ENCODE data around the gene ALG12. TPM values are rescaled to one million over a fixed set of nuclear protein-coding genes. Genes with fewer than 3 reads are reported as not detected.

The ALG12 gene
- total and polyA plus RNA-seq, 2 of the 8 experiments (the other 6 are each of a cell fraction or from before 2014, with no cell fraction given): 13.4 to 22.5 TPM

GRCh38 chr22:49954991-49955580 is 36.8 kb upstream of the ALG12 start:
- POLR2A ChIA-PET (ENCODE audit: partially characterized antibody): interaction anchor here (1.0 to 2.5 kb wide), 5 partner anchors 9 to 36 kb away, joined by 3 to 7 read pairs (median 4); partner anchors contain the start of gene CRELD2
- TF ChIP-seq GTF2F1 (IDR thresholded peaks at IDR 0.05; ENCODE audit: borderline replicate concordance, low read depth, low read length) (no peak), CBX5 (IDR thresholded peaks at IDR 0.05; ENCODE audit: low read depth, low read length) (no peak), EZH2 (IDR thresholded peaks at IDR 0.05; ENCODE audit: low read depth, low read length, severe bottlenecking) (no peak), CEBPB (IDR thresholded peaks at IDR 0.05; ENCODE audit: low read depth, low read length) (no peak), BCL11A (IDR thresholded peaks at IDR 0.05; ENCODE audit: low read depth in 2 of 2, low read length in 2 of 2) (no peak), RAD21 (IDR thresholded peaks at IDR 0.05 in 1 of 2, conservative IDR thresholded peaks at IDR 0.05 in 1 of 2; ENCODE audit: low read depth in 2 of 2, low read length in 2 of 2) (no peak), RBBP5 (IDR thresholded peaks at IDR 0.05; ENCODE audit: borderline replicate concordance, low read depth, low read length) (no peak), CREB1 (IDR thresholded peaks at IDR 0.05) (no peak), NRF1 (IDR thresholded peaks at IDR 0.05; ENCODE audit: low read depth, low read length) (no peak), ATF3 (IDR thresholded peaks at IDR 0.05; ENCODE audit: insufficient read depth, low read depth, low read length) (no peak), HDAC2 (IDR thresholded peaks at IDR 0.05; ENCODE audit: borderline replicate concordance in 1 of 2, low read depth in 2 of 2, low read length in 2 of 2) (no peak)

More at GRCh38 chr22:49954991-49955580, 36.8 kb upstream of the ALG12 start:
- no peak overlapping the region for H2BK5ac ChIP-seq (ENCODE audit: low read depth, low read length)
- peaks cover 0 to 19% (median 10%) of the 10 kb centered on the region in 4 experiments; a peak in 5 of 7 replicates for H3K4me1 ChIP-seq (replicated peaks in 1 of 4; ENCODE audit: control insufficient read depth in 3 of 4, insufficient read depth in 4 of 4, low read length in 3 of 4)
- no peak overlapping the region for H3K18ac ChIP-seq (ENCODE audit: extremely low read depth, low read length)
- peaks cover 0 to 10% (median 6%) of the 10 kb centered on the region in 4 experiments; a peak in 6 of 7 replicates for H3K27me3 ChIP-seq (replicated peaks in 1 of 4; ENCODE audit: control insufficient read depth in 3 of 4, extremely low read depth in 1 of 4, insufficient read depth in 3 of 4, low read length in 3 of 4)
- H3K4me2 ChIP-seq (ENCODE audit: insufficient read depth in 1 of 2, low read depth in 2 of 2, low read length in 2 of 2): no peak overlapping the region
- H3K56ac ChIP-seq (replicated peaks; ENCODE audit: insufficient read length, low read depth, low read length): no peak overlapping the region
- H4K91ac ChIP-seq (replicated peaks; ENCODE audit: insufficient read length, low read length): no peak overlapping the region
- H3K23ac ChIP-seq (ENCODE audit: insufficient read length): no peak overlapping the region
- H2BK120ac ChIP-seq (replicated peaks; ENCODE audit: low read depth, low read length): no peak overlapping the region
- no peak overlapping the region for H2BK15ac ChIP-seq (ENCODE audit: low read length)
- no peaks in the 10 kb centered on the region for H3K36me3 ChIP-seq (ENCODE audit: control insufficient read depth in 2 of 4, insufficient read depth in 4 of 4, low read length in 3 of 4)
- 0 out of 2 replicates have a peak overlapping the region, but pooled peaks have one; percentile 25 for H4K8ac ChIP-seq (ENCODE audit: extremely low read depth, insufficient read depth, low read length)
- 91% methylated on average over 15 of the region's 15 CpGs; no CpG with 5 or more reads in 1 of the 2 experiments for WGBS, 2 experiments (ENCODE audit: extremely low coverage in 1 of 2, insufficient coverage in 1 of 2, insufficient read length in 1 of 2, insufficient replicate concordance in 2 of 2, low coverage in 1 of 2, low lambda C conversion rate in 2 of 2, missing lambda C conversion rate in 1 of 2)
- H3K27ac ChIP-seq (ENCODE audit: low read depth, low read length): no peak overlapping the region
- FAIRE-seq: no peak
- CTCF ChIA-PET (ENCODE audit: partially characterized antibody): interaction anchor here (1.5 to 1.8 kb wide), 2 partner anchors 16 to 28 kb away, joined by 5 to 6 read pairs; no protein-coding TSS in a partner anchor
- no peaks in the 10 kb centered on the region; the same call in 1 of the 2 replicates for H3K23me2 ChIP-seq (ENCODE audit: low read depth, low read length)
- no peaks in the 10 kb centered on the region for H3K79me1 ChIP-seq (ENCODE audit: low read depth, low read length)
- H3K9ac ChIP-seq (replicated peaks in 1 of 4; ENCODE audit: extremely low read depth in 1 of 4, low read depth in 3 of 4, low read length in 3 of 4): no peak overlapping the region
- H3K4ac ChIP-seq (replicated peaks; ENCODE audit: insufficient read length, low read depth, low read length): no peak overlapping the region
- H3K79me2 ChIP-seq (ENCODE audit: control insufficient read depth in 1 of 2, insufficient read depth in 2 of 2, low read length in 2 of 2): no peaks in the 10 kb centered on the region
- no peak overlapping the region for H2AK5ac ChIP-seq (ENCODE audit: low read depth, low read length)
- peaks cover 0 to 5% of the 10 kb centered on the region in 2 experiments for H4K20me1 ChIP-seq (replicated peaks in 1 of 2; ENCODE audit: control insufficient read depth in 1 of 2, insufficient read depth in 2 of 2, low read length in 2 of 2)
- no peaks in the 10 kb centered on the region for H3K9me3 ChIP-seq (ENCODE audit: insufficient read depth in 2 of 2, low read depth in 1 of 2, low read length in 1 of 2)
- no peak overlapping the region for H3K4me3 ChIP-seq (ENCODE audit: extremely low read depth in 1 of 4, insufficient read depth in 2 of 4, low read depth in 3 of 4, low read length in 4 of 4)
- H2BK12ac ChIP-seq (ENCODE audit: low read depth, low read length): no peak overlapping the region
- H4K5ac ChIP-seq (ENCODE audit: insufficient read length, low read depth, low read length): no peak overlapping the region
- H3K14ac ChIP-seq (ENCODE audit: insufficient read length): no peak overlapping the region
- DNase-seq (ENCODE audit: low read depth in 1 of 2, low spot score in 2 of 2): no peak
- H2AFZ ChIP-seq (ENCODE audit: low read length): no peak overlapping the region
- H2BK20ac ChIP-seq (ENCODE audit: low read length): no peak overlapping the region

Measured in H1 (cell line).